ENCODE data around the gene ABI1. TPM values are rescaled to one million over a fixed set of nuclear protein-coding genes. Genes with fewer than 3 reads are reported as not detected.

Gene ABI1
- total RNA-seq, 1 donor from 2014 or later = 29.2 TPM

DNA sequence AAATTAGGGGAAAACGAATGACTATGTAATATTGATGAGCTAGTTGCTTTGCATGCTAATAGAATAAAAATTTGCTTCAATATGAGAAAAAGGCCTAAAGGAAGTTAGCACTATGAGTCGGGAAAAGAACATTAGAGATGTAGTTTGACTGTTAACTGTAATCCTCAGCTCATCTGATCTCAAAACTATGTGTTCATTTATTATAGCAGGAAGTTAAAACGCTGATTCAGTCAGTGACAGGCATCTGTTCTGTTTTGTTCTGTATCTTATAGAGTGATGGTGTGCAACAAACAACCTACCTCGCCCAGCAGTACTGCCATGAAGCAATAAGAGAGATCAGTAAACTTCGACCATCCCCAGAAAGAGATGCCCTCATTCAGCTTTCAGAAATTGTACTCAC is 114.7 kb downstream of the ABI1 start:
- no peaks in the 10 kb centered on the region for H3K27me3 ChIP-seq (ENCODE audit: low read depth)
- no peaks in the 10 kb centered on the region for H3K9me3 ChIP-seq (replicated peaks)
- H3K4me3 ChIP-seq = no peak overlapping the region
- no peaks in the 10 kb centered on the region for H3K4me1 ChIP-seq
- intact Hi-C loops (cut with micrococcal nuclease) = loop anchor here (10.0 kb wide), 1 partner anchor 379 kb away; no protein-coding TSS in a partner anchor
- TF ChIP-seq CTCF (IDR thresholded peaks at IDR 0.05; ENCODE audit: borderline replicate concordance) = no peak
- H3K36me3 ChIP-seq = peaks cover 84% of the 10 kb centered on the region
- DNase-seq = no peak
- no peak overlapping the region for H3K27ac ChIP-seq (replicated peaks)

DNA sequence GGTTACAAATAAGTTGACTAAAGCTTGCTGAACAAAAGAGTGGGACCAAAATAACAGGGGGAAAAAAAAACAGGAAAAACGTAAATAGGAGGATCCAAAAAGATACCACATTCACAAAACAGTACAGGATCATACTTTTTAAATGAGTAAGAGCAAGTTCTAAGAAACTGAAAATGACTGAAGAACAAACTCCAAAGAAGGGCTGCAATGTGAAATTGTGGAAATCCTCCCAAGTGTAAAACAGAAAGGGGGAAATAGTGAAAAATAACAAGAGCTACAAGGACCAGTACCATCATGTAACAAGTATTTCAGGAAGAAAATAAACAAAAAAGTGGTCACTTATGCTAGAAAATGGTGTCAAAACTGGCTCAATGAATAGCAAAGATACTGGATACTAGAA is 116.9 kb downstream of the ABI1 start:
- no peaks in the 10 kb centered on the region for H3K9me3 ChIP-seq (replicated peaks)
- no peak for TF ChIP-seq CTCF (IDR thresholded peaks at IDR 0.05; ENCODE audit: borderline replicate concordance)
- no peak overlapping the region for H3K4me3 ChIP-seq
- intact Hi-C loops (cut with micrococcal nuclease) = loop anchor here (10.0 kb wide), 1 partner anchor 381 kb away; no protein-coding TSS in a partner anchor
- no peaks in the 10 kb centered on the region for H3K27me3 ChIP-seq (ENCODE audit: low read depth)
- no peak for DNase-seq
- H3K4me1 ChIP-seq = no peaks in the 10 kb centered on the region
- H3K36me3 ChIP-seq = peaks cover 71% of the 10 kb centered on the region
- H3K27ac ChIP-seq (replicated peaks) = no peak overlapping the region

DNA sequence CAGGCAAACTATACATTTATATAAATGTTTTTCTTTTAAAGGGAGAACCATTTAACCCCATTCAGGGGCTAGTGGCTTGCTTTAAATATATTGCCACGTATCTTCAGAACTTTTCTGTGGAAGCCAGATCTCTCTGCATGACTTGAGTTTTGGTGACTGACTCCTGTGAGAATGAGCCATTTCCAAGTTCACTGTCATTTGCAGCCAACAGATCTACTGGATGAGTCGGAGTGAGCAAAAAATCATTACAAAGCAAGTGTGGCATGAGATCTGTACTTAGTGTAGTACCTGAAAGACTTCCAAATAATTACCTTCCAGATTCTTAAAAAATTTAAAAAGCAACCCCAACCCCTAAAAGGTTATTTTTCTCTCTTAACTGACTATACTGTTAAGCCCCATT is 117.7 kb downstream of the ABI1 start:
- no peak overlapping the region for H3K4me3 ChIP-seq
- no peaks in the 10 kb centered on the region for H3K27me3 ChIP-seq (ENCODE audit: low read depth)
- H3K27ac ChIP-seq (replicated peaks) = no peak overlapping the region
- no peaks in the 10 kb centered on the region for H3K9me3 ChIP-seq (replicated peaks)
- no peak for TF ChIP-seq CTCF (IDR thresholded peaks at IDR 0.05; ENCODE audit: borderline replicate concordance)
- H3K36me3 ChIP-seq = peaks cover 64% of the 10 kb centered on the region
- DNase-seq = no peak
- H3K4me1 ChIP-seq = no peaks in the 10 kb centered on the region
- intact Hi-C loops (cut with micrococcal nuclease) = loop anchor here (10.0 kb wide), 1 partner anchor 382 kb away; no protein-coding TSS in a partner anchor

GRCh38 chr10:26741368-26741767 is 119.4 kb downstream of the ABI1 start:
- intact Hi-C loops (cut with micrococcal nuclease) = loop anchor here (10.0 kb wide), 1 partner anchor 383 kb away; no protein-coding TSS in a partner anchor
- no peaks in the 10 kb centered on the region for H3K4me1 ChIP-seq
- no peak overlapping the region for H3K27ac ChIP-seq (replicated peaks)
- no peaks in the 10 kb centered on the region for H3K27me3 ChIP-seq (ENCODE audit: low read depth)
- H3K36me3 ChIP-seq = peaks cover 58% of the 10 kb centered on the region
- no peak for DNase-seq
- no peaks in the 10 kb centered on the region for H3K9me3 ChIP-seq (replicated peaks)
- no peak for TF ChIP-seq CTCF (IDR thresholded peaks at IDR 0.05; ENCODE audit: borderline replicate concordance)
- H3K4me3 ChIP-seq = no peak overlapping the region

DNA sequence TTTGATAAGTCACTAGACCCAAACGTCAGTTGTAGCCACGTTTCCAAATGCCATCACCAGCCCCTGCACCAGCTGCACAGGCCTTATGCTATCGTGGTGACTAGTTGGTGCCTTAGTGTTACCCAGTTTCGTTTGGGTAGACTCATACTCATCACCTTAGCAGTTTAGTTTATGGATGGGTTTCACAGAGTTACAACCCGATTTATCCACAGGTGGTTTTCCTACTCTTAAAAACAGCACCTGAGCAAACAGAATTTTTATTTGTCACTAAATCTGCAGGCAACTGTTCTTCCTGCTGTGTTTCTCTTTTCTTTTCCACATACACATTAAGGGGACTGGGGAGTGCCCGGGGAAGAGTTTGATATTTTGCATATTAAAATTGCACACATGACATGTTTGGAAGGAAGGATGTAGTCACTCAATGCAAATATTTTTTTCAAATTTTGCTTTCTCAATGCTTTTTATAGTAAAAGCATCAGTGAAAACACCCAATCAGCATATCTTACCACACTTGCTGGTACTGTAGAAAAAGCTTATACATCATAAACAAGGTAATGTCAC is 121.6 kb downstream of the ABI1 start:
- H3K4me1 ChIP-seq = no peaks in the 10 kb centered on the region
- no peak overlapping the region for H3K27ac ChIP-seq (replicated peaks)
- no peak for DNase-seq
- peaks cover 48% of the 10 kb centered on the region for H3K36me3 ChIP-seq
- no peak overlapping the region for H3K4me3 ChIP-seq
- intact Hi-C loops (cut with micrococcal nuclease) = no loop called here
- no peaks in the 10 kb centered on the region for H3K9me3 ChIP-seq (replicated peaks)
- H3K27me3 ChIP-seq (ENCODE audit: low read depth) = no peaks in the 10 kb centered on the region
- TF ChIP-seq CTCF (IDR thresholded peaks at IDR 0.05; ENCODE audit: borderline replicate concordance) = no peak

All from left ventricle myocardium inferior (tissue), 1 donor.